HTERT RPE-1 (cell line): ENCODE results near the gene CCNK.

Experiments used
- in situ Hi-C: fragments of 300-500 bp; cut with MboI; formaldehyde crosslinking; loops from 4 replicates; pipeline ENCODE4 v1.14.3; 2020; ENCODE audit warnings: low sequenced_read_pairs

Gene CCNK

GRCh38 chr14:99505089-99505488, 23.9 kb downstream of the CCNK start:
- in situ Hi-C loops = no loop called here

- in situ Hi-C loops = no loop called here
These were observed 25.1 kb downstream of the CCNK start for GRCh38 chr14:99506276-99506675.

GRCh38 chr14:99507860-99508640, 26.8 kb downstream of the CCNK start:
- in situ Hi-C loops = no loop called here

- in situ Hi-C loops = no loop called here
These were observed 27.9 kb downstream of the CCNK start for GRCh38 chr14:99508896-99509629.

GRCh38 chr14:99509871-99510555, 28.8 kb downstream of the CCNK start:
- in situ Hi-C loops = no loop called here

- in situ Hi-C loops = no loop called here
These were observed 29.4 kb downstream of the CCNK start for GRCh38 chr14:99510556-99511139.

GRCh38 chr14:99511421-99512109, 30.4 kb downstream of the CCNK start:
- in situ Hi-C loops = no loop called here

- in situ Hi-C loops = no loop called here
These were observed 30.9 kb downstream of the CCNK start for GRCh38 chr14:99512110-99512449.

- in situ Hi-C loops = no loop called here
These were observed 31.5 kb downstream of the CCNK start for GRCh38 chr14:99512571-99513182.

- in situ Hi-C loops = no loop called here
These were observed 32.0 kb downstream of the CCNK start for GRCh38 chr14:99513183-99513694.

GRCh38 chr14:99513946-99514551, 32.8 kb downstream of the CCNK start:
- in situ Hi-C loops = no loop called here

- in situ Hi-C loops = no loop called here
These were observed 33.5 kb downstream of the CCNK start for GRCh38 chr14:99514552-99515300.

GRCh38 chr14:99515301-99516155, 34.3 kb downstream of the CCNK start:
- in situ Hi-C loops = no loop called here

- in situ Hi-C loops = no loop called here
These were observed 35.1 kb downstream of the CCNK start for GRCh38 chr14:99516156-99516870.

GRCh38 chr14:99516871-99517642, 35.8 kb downstream of the CCNK start:
- in situ Hi-C loops = no loop called here

- in situ Hi-C loops = no loop called here
These were observed 36.6 kb downstream of the CCNK start for GRCh38 chr14:99517643-99518381.
